OCI-LY1 (cell line): ENCODE measurements around the gene DRGX.

Experiments used
- EZH2 ChIP-seq: fragments of 200-600 bp; sonication (generic), shearing (Covaris generic); IDR thresholded peaks from 2 replicates; pipeline ENCODE4 v1.8.0; 2017; ENCODE audit warnings: borderline replicate concordance, mixed run types, mild to moderate bottlenecking, antibody characterized with exemption, low read length, moderate library complexity, mixed read lengths
- TF ChIP-seq, protein P1 (sequence below): fragments of 200-600 bp; sonication (generic), shearing (Covaris generic); IDR thresholded peaks from 2 replicates; pipeline ENCODE4 v1.5.1; 2017; ENCODE audit warnings: mild to moderate bottlenecking, antibody characterized with exemption, low read length, moderate library complexity, mixed read lengths

DNA sequence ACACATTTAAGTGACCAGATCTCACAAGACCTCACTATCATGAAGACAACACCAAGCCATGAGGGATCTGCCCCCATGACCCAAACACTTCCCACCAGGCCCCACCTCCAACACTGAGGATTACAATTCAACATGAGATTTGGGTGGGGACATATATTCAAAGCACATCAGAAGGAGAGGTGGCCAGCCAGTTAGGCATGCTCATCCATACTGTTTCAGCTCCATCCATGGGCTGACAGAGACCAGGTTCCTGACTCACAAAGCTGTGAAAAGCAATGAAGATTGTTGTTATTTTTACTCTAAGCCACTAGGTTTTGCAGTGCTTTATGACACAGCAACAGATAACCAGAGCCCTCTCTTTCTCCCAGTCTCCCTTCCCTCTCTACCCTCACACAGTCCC, 60.9 kb downstream of the DRGX start:
- TF ChIP-seq, protein P1, sequence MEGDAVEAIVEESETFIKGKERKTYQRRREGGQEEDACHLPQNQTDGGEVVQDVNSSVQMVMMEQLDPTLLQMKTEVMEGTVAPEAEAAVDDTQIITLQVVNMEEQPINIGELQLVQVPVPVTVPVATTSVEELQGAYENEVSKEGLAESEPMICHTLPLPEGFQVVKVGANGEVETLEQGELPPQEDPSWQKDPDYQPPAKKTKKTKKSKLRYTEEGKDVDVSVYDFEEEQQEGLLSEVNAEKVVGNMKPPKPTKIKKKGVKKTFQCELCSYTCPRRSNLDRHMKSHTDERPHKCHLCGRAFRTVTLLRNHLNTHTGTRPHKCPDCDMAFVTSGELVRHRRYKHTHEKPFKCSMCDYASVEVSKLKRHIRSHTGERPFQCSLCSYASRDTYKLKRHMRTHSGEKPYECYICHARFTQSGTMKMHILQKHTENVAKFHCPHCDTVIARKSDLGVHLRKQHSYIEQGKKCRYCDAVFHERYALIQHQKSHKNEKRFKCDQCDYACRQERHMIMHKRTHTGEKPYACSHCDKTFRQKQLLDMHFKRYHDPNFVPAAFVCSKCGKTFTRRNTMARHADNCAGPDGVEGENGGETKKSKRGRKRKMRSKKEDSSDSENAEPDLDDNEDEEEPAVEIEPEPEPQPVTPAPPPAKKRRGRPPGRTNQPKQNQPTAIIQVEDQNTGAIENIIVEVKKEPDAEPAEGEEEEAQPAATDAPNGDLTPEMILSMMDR: no peak
- no peak for TF ChIP-seq EZH2
